Activated CD4-positive, alpha-beta memory T cell treated with anti-CD3 and anti-CD28 coated beads for 36 hours (primary cell): Measurements from ENCODE around the gene RSPRY1. TPM values are rescaled to one million over a fixed set of nuclear protein-coding genes. Genes with fewer than 3 reads are reported as not detected.
A peak's percentile ranks its signal among the peaks of the same experiment; 100 is the strongest.
"Not testable (repeated sequence)": the region's sequence is repeated elsewhere in the genome, so short reads cannot be mapped to it uniquely, and the experiment has no call there.

Source experiments
- CTCF ChIA-PET: fragments of 350-600 bp; sonication (Branson Sonifier 250); formaldehyde crosslinking; loops from one replicate; lab custom pipeline; 2021; ENCODE audit warnings: antibody characterized with exemption, inconsistent platforms; lab: Charles Lee
- POLR2A ChIA-PET: fragments of 350-600 bp; sonication (Branson Sonifier 250); formaldehyde crosslinking; loops from one replicate; lab custom pipeline; 2021; ENCODE audit warnings: antibody characterized with exemption; lab: Charles Lee
- DNase-seq: peaks from one replicate; pipeline ENCODE4 v3.0.0-alpha.2; 2020
- H3K27ac Mint-ChIP-seq: one replicate; pipeline ENCODE4 v1.8.0; 2021; ENCODE audit warnings: mixed read lengths
- H3K27me3 Mint-ChIP-seq: one replicate; pipeline ENCODE4 v1.8.0; 2021; ENCODE audit warnings: mixed read lengths
- H3K36me3 Mint-ChIP-seq: one replicate; pipeline ENCODE4 v1.8.0; 2021; ENCODE audit warnings: mixed read lengths
- H3K4me1 Mint-ChIP-seq: one replicate; pipeline ENCODE4 v1.8.0; 2021; ENCODE audit warnings: low read depth, mixed read lengths
- H3K4me3 Mint-ChIP-seq: one replicate; pipeline ENCODE4 v1.8.0; 2021; ENCODE audit warnings: mild to moderate bottlenecking, mixed read lengths
- H3K9me3 Mint-ChIP-seq: one replicate; pipeline ENCODE4 v1.8.0; 2021; ENCODE audit warnings: mixed read lengths
- intact Hi-C: fragments of 100-400 bp; cut with micrococcal nuclease; formaldehyde crosslinking; loops from one replicate; pipeline ENCODE4 v1.15.1; 2023
- total RNA-seq, 2 experiments: library from RNA; stranded (reverse); gene quantifications; one replicate each; pipeline ENCODE4 v1.2.3, GENCODE V29; 2021

The RSPRY1 gene
- total RNA-seq, 2 experiments from 2014 or later: 31.5 to 33.3 TPM

DNA sequence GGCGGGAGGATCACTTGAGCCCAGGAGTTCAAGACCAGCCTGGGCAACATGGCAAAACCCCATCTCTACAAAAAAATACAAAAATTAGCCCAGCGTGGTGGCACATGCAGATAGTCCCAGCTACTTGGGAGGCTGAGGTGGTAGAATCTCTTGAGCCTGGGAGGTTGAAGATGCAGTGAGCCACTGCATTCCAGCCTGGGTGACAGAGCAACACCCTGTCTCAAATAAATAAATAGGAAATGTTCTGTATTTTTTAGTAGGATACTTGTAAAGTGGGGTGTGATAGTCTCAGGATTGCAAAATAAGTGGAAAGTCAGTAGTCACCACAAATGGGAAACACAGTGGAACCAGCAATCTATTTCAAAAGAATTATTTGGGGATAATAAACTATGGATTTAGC, 4.0 kb downstream of the RSPRY1 start:
- intact Hi-C loops: no loop called here

DNA sequence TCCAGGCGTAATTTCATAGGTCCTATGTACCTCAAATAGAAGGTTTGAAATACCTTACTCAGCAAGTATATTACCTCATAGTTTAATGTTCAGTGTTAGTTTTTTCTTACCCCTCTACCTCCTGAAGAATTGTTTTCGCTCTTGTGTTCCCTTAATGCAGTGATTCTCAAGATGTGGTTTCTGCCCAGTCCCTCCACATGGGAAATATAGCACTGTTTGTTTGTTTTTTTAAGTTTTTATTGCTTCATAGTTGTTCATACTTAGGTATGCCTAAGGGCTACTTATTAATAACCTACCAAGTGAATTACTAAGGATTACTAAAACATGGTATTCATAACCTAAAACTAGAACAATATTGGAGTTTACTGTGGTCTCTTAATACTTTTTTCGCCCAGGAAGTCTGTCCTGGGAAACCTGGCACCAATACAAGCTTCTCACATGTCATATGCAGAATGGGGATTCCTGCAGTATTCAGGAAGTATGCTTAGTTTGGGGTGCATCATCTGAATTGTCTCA, 5.0 kb downstream of the RSPRY1 start:
- intact Hi-C loops: no loop called here
- ChIA-PET POLR2A (interaction anchor here (0.5 kb wide), 1 partner anchor 1115 kb away, joined by 3 read pairs; no protein-coding TSS in a partner anchor), CTCF (no interaction called here)
- H3K4me1 Mint-ChIP-seq: peaks cover 34% of the 10 kb centered on the region
- DNase-seq: no peak
- no peak overlapping the region for H3K27ac Mint-ChIP-seq
- no peak overlapping the region for H3K4me3 Mint-ChIP-seq
- H3K27me3 Mint-ChIP-seq: no peaks in the 10 kb centered on the region
- no peaks in the 10 kb centered on the region for H3K36me3 Mint-ChIP-seq
- H3K9me3 Mint-ChIP-seq: no peaks in the 10 kb centered on the region

More for the DNA sequence above, 4.0 kb downstream of the RSPRY1 start:
- no peak for DNase-seq
- no peaks in the 10 kb centered on the region for H3K27me3 Mint-ChIP-seq
- H3K9me3 Mint-ChIP-seq: no peaks in the 10 kb centered on the region
- POLR2A ChIA-PET: no interaction called here
- no peak overlapping the region for H3K27ac Mint-ChIP-seq
- no peak overlapping the region for H3K4me3 Mint-ChIP-seq
- CTCF ChIA-PET: no interaction called here
- H3K4me1 Mint-ChIP-seq: peaks cover 38% of the 10 kb centered on the region
- H3K36me3 Mint-ChIP-seq: peaks cover 2% of the 10 kb centered on the region

DNA sequence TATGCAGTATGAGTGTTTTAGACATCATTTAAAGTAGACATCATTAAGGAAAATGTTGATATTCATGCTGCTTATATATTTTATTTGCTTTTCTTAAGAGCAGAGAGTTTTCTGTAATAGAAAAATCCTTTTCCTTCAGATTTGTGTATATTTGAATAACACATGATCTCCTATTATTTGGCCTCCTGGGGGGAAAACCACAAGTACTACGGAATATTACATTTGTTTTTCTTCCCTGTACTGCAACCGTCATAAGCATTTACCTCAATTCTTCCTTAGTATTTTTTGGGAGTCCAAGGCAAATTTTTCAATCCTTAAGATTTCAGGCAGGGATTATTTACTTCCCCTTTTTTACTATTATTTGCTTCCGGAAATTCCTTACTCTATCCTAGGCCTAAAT, 6.0 kb downstream of the RSPRY1 start:
- Mint-ChIP-seq H3K27me3 (no peaks in the 10 kb centered on the region), H3K4me3 (no peak overlapping the region), H3K36me3 (no peaks in the 10 kb centered on the region), H3K9me3 (no peaks in the 10 kb centered on the region), H3K4me1 (peaks cover 34% of the 10 kb centered on the region), H3K27ac (no peak overlapping the region)
- CTCF ChIA-PET: no interaction called here
- intact Hi-C loops: no loop called here
- no peak for DNase-seq
- POLR2A ChIA-PET: no interaction called here

DNA sequence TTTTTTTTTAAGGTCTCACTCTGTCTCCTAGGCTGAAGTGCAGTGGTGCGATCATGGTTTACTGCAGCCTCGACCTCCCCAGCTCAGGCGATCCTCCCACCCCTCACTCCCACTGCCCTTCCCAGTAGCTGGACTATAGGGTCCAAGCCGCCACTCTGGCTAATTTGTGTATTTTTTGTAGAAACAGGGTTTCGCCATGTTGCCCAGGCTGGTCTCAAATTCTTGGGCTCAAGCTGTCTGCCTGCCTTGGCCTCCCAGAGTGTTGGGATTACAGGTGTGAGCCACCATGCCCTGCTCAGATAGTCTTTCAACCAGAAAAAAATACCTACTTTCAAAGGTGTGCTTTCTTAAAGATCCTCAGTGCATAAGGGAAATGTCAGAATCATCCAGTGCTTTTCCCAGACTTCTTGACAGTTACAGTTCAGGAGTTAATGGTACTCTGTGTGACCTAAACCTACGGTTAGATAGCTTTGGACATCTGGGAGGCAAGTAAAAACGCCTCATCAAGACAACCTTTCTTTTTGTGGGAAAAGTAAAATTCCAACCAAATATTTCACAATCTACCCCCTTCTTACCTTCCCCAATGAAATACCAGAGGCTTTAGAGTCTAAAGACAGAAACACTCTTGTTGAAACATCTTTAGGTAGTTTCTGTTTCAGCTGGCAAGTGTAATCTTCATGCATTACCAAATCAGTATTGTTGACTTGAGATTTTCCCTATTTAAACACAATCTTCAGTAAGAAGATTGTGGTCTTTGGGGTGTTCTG, 6.8 kb downstream of the RSPRY1 start:
- ChIA-PET CTCF (no interaction called here), POLR2A (interaction anchor here (0.7 kb wide), 1 partner anchor 267 kb away, joined by 3 read pairs; no protein-coding TSS in a partner anchor)
- H3K36me3 Mint-ChIP-seq: no peaks in the 10 kb centered on the region
- no peaks in the 10 kb centered on the region for H3K9me3 Mint-ChIP-seq
- H3K4me3 Mint-ChIP-seq: no peak overlapping the region
- intact Hi-C loops: no loop called here
- no peak overlapping the region for H3K27ac Mint-ChIP-seq
- peaks cover 29% of the 10 kb centered on the region for H3K4me1 Mint-ChIP-seq
- H3K27me3 Mint-ChIP-seq: no peaks in the 10 kb centered on the region
- DNase-seq: no peak

DNA sequence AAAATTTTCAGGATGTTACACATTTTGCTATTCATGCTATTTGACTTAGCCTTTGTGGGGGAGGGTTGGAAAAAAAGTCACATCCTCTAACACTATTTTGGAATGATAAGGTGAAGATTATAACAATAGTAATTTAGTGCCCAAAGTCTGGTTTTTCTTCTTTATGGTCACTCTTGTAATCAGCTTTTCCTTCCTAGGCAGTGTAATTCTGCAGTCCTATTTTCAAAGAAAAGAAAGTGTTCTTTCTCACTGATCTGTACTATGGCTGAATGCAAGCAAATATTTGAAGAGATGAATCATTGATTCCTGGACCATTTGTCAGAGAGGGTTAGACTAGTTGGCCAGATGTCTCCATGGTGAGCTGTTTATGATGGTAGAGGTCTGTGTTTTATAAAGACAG, 8.4 kb downstream of the RSPRY1 start:
- Mint-ChIP-seq H3K4me1 (peaks cover 24% of the 10 kb centered on the region), H3K27me3 (no peaks in the 10 kb centered on the region), H3K36me3 (no peaks in the 10 kb centered on the region), H3K9me3 (no peaks in the 10 kb centered on the region), H3K4me3 (no peak overlapping the region), H3K27ac (peak overlapping the region; percentile 10)
- DNase-seq: no peak
- CTCF ChIA-PET: no interaction called here
- POLR2A ChIA-PET: no interaction called here
- intact Hi-C loops: no loop called here

DNA sequence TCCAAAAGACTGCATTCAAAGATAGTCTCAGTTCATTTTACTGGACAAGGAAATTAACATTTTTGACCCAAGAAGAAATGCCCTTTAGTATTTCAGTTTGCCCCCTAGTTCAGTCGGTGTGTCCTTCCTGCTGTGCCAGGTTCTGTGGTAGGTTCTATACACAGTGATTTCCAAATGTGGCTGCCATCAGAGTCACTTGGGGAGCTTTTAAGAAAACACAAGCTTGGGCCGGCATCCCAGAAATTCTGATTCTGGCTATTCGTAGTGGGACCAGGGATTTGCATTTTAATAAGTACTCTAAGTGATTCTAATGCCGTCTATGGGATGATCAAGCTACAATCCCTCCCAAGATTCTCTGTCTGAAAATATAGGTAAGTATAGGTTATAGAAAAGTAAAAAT, 10.2 kb downstream of the RSPRY1 start:
- CTCF ChIA-PET: no interaction called here
- no peak for DNase-seq
- H3K36me3 Mint-ChIP-seq: no peaks in the 10 kb centered on the region
- intact Hi-C loops: no loop called here
- H3K27ac Mint-ChIP-seq: no peak overlapping the region
- peaks cover 19% of the 10 kb centered on the region for H3K4me1 Mint-ChIP-seq
- no peaks in the 10 kb centered on the region for H3K27me3 Mint-ChIP-seq
- H3K9me3 Mint-ChIP-seq: no peaks in the 10 kb centered on the region
- no peak overlapping the region for H3K4me3 Mint-ChIP-seq
- POLR2A ChIA-PET: no interaction called here

DNA sequence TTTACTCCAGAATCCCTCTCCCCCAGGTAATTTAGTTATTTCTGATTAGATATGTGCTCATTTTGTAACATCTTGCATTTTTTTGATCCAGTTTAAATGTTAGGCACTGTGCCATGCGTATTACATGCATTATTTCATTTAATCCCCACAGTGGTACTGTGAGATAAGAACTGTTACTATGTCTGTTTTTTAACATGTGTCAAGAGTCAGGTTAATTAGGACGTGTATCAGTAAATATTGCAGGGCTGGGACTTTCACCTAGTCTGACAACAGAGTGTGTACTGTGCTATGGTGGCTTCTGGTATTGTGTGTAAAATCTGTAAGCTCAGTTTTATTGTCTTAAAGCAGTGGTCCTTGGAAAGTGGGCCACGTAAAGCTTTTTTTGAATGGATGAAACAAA, 10.6 kb downstream of the RSPRY1 start:
- Mint-ChIP-seq H3K4me3 (no peak overlapping the region), H3K27me3 (no peaks in the 10 kb centered on the region), H3K27ac (no peak overlapping the region), H3K4me1 (peaks cover 19% of the 10 kb centered on the region), H3K9me3 (no peaks in the 10 kb centered on the region), H3K36me3 (no peaks in the 10 kb centered on the region)
- intact Hi-C loops: no loop called here
- no peak for DNase-seq
- POLR2A ChIA-PET: no interaction called here
- CTCF ChIA-PET: interaction anchor here (1.0 kb wide), 1 partner anchor 104 kb away, joined by 9 read pairs; no protein-coding TSS in a partner anchor

DNA sequence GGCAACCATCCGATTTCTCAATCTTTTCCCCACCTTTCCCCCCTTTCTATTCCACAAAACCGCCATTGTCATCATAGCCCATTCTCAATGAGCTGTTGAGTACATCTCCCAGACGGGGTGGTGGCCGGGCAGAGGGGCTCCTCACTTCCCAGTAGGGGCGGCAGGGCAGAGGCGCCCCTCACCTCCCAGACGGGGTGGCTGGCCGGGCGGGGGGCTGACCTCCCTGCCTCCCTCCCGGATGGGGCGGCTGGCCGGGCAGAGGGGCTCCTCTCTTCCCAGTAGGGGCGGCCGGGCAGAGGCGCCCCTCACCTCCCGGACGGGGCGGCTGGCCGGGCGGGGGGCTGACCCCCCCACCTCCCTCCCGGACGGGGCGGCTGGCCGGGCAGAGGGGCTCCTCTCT, 14.2 kb downstream of the RSPRY1 start:
- H3K27me3 Mint-ChIP-seq, H3K4me3 Mint-ChIP-seq, H3K36me3 Mint-ChIP-seq, H3K9me3 Mint-ChIP-seq, H3K4me1 Mint-ChIP-seq, intact Hi-C loops, POLR2A ChIA-PET, H3K27ac Mint-ChIP-seq, DNase-seq, CTCF ChIA-PET: not testable (repeated sequence)

DNA sequence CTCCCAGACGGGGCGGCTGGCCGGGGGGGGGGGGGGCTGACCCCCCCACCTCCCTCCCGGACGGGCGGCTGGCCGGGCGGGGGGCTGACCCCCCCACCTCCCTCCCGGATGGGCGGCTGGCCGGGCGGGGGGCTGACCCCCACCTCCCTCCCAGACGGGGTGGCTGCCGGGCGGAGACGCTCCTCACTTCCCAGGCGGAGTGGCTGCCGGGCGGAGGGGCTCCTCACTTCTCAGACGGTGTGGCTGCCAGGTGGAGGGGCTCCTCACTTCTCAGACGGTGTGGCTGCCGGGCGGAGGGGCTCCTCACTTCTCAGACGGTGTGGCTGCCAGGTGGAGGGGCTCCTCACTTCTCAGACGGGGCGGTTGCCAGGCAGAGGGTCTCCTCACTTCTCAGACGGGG, 14.8 kb downstream of the RSPRY1 start:
- CTCF ChIA-PET, H3K36me3 Mint-ChIP-seq, H3K9me3 Mint-ChIP-seq, H3K4me3 Mint-ChIP-seq, H3K27me3 Mint-ChIP-seq, H3K4me1 Mint-ChIP-seq, H3K27ac Mint-ChIP-seq, DNase-seq, intact Hi-C loops, POLR2A ChIA-PET: not testable (repeated sequence)

DNA sequence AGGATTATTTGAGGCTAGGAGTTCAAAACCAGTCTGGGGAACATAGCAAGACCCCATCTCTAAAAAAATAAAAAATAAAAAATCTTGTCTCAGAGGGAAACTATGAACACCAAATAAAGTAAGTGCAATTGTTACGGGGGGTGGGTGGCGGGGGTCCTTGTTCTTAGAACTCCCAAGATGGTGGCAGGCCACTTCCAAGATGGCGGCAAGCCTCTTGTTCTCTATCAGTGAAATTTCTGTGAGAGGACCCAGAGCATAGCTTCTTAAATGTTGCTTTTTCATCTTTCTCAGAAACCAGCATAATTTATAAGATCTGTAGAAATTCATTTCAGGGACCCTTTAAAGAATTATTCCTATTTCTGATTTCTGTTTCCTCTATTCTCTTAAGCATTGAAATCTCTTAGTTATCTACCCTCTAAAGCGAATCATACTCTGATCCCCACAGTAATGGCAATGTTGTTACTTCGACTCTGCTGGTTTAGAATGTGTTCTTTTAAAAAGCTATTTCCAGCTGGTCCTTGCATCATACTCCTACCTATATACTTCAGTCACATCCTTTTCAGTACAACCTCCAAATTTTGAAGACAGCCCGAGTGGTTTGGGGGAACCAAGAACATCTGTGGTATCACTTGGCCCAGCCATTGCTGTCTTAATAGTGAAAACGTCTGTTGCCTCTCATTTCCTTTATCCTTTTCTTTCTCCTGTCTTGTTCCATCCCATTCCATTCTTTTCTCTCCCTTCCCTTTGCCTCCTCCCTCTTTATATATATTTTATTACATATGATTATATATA, 16.2 kb downstream of the RSPRY1 start:
- ChIA-PET CTCF (no interaction called here), POLR2A (interaction anchor here (1.1 kb wide), 1 partner anchor 16 kb away, joined by 3 read pairs; the partner anchor contains the start of genes PSME3IP1 and RSPRY1)
- H3K36me3 Mint-ChIP-seq: peaks cover 12% of the 10 kb centered on the region

DNA sequence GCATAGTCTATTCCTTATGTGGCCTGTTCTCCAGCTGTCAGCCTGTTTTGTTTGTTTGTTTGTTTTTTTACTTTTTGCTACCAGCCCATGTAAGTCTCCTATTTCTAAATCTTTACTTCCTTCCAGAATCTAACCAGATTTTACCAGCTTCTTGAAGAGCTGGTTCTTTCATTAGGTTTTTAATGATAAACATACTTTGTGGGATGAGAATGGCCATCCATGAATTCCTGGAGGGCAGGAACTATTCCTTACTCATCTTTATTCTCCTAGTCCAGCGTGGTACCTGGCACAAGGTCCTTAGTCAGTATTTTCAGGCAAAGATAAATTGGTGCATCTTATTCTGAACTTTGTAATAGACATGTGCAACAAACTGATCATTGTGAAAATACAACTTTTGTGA, 17.3 kb downstream of the RSPRY1 start:
- DNase-seq: no peak
- intact Hi-C loops: no loop called here
- H3K9me3 Mint-ChIP-seq: no peaks in the 10 kb centered on the region
- H3K36me3 Mint-ChIP-seq: peaks cover 18% of the 10 kb centered on the region
- H3K27me3 Mint-ChIP-seq: no peaks in the 10 kb centered on the region
- peaks cover 2% of the 10 kb centered on the region for H3K4me1 Mint-ChIP-seq
- no peak overlapping the region for H3K4me3 Mint-ChIP-seq
- CTCF ChIA-PET: no interaction called here
- H3K27ac Mint-ChIP-seq: peak overlapping the region; percentile 6
- POLR2A ChIA-PET: interaction anchor here (1.1 kb wide), 1 partner anchor 17 kb away, joined by 3 read pairs; the partner anchor contains the start of genes PSME3IP1 and RSPRY1

More for the DNA sequence above, 16.2 kb downstream of the RSPRY1 start:
- Mint-ChIP-seq H3K4me1 (peaks cover 3% of the 10 kb centered on the region), H3K4me3 (no peak overlapping the region), H3K27ac (no peak overlapping the region), H3K9me3 (no peaks in the 10 kb centered on the region), H3K27me3 (no peaks in the 10 kb centered on the region)
- intact Hi-C loops: no loop called here
- no peak for DNase-seq

DNA sequence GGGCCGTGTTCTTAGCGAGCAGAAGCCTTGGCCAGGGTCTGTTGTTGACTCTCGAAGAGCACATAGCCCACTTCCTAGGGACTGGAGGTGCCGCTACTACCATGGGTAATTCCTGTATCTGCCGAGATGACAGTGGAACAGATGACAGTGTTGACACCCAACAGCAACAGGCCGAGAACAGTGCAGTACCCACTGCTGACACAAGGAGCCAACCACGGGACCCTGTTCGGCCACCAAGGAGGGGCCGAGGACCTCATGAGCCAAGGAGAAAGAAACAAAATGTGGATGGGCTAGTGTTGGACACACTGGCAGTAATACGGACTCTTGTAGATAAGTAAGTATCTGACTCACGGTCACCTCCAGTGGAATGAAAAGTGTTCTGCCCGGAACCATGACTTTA, 18.5 kb downstream of the RSPRY1 start:
- H3K27me3 Mint-ChIP-seq: no peaks in the 10 kb centered on the region
- peaks cover 24% of the 10 kb centered on the region for H3K36me3 Mint-ChIP-seq
- ChIA-PET CTCF (no interaction called here), POLR2A (no interaction called here)
- no peak for DNase-seq
- no peak overlapping the region for H3K27ac Mint-ChIP-seq
- H3K9me3 Mint-ChIP-seq: no peaks in the 10 kb centered on the region
- no peaks in the 10 kb centered on the region for H3K4me1 Mint-ChIP-seq
- intact Hi-C loops: no loop called here
- no peak overlapping the region for H3K4me3 Mint-ChIP-seq
